Breast epithelium (tissue), 4 donors: Measurements from ENCODE around the gene SLC22A8. TPM values are rescaled to one million over a fixed set of nuclear protein-coding genes. Genes with fewer than 3 reads are reported as not detected.
"Not testable (repeated sequence)": the region's sequence is repeated elsewhere in the genome, so short reads cannot be mapped to it uniquely, and the experiment has no call there.

ENCODE experiments used
- DNase-seq, 2 donors: peaks; one replicate each; pipeline ENCODE4 v3.0.0-alpha.2; 2019; ENCODE audit warnings: low spot score in 2 of 2
- H3K27ac ChIP-seq, 2 donors: fragments of 200-600 bp; sonication (generic) in 1 of 2; one replicate each; pipeline ENCODE4 v1.5.1; 2016 to 2019; ENCODE audit warnings: mild to moderate bottlenecking in 1 of 2
- H3K27me3 ChIP-seq, 2 donors: fragments of 200-600 bp; sonication (generic) in 1 of 2; one replicate each; pipeline versions ENCODE4 v1.5.1 to v1.6.0; 2017 to 2019; ENCODE audit warnings: control low read depth in 1 of 2, mild to moderate bottlenecking in 1 of 2
- H3K36me3 ChIP-seq: fragments of 200-600 bp; one replicate; pipeline ENCODE4 v1.5.1; 2019
- H3K4me1 ChIP-seq, 2 donors: fragments of 200-600 bp; sonication (generic); one replicate each; pipeline ENCODE4 v1.5.1; 2016 to 2019; ENCODE audit warnings: control low read depth in 1 of 2
- H3K4me3 ChIP-seq, 3 donors: fragments of 200-600 bp; sonication (generic); 1 replicate in 2 of 3; 2 replicates in 1 of 3; pipeline ENCODE4 v1.5.1; 2016 to 2019; ENCODE audit warnings: mild to moderate bottlenecking in 3 of 3, moderate library complexity in 2 of 3
- H3K9me3 ChIP-seq, 2 donors: fragments of 200-600 bp; sonication (generic) in 1 of 2; one replicate each; pipeline ENCODE4 v1.5.1; 2016 to 2019; ENCODE audit warnings: control low read depth in 1 of 2
- CTCF ChIP-seq, 3 donors: fragments of 450-650 bp; IDR thresholded peaks; one replicate each; pipeline ENCODE4 v1.5.1; 2016 to 2017; ENCODE audit warnings: antibody characterized with exemption in 3 of 3, mild to moderate bottlenecking in 3 of 3, moderate library complexity in 3 of 3
- POLR2A ChIP-seq: fragments of 450-650 bp; IDR thresholded peaks from one replicate; pipeline ENCODE4 v1.6.1; 2016; ENCODE audit warnings: antibody characterized with exemption, mild to moderate bottlenecking, moderate library complexity
- POLR2AphosphoS5 ChIP-seq, 3 donors: sonication (generic); formaldehyde crosslinking; IDR thresholded peaks; one replicate each; pipeline ENCODE4 v1.6.1; 2017; ENCODE audit warnings: antibody characterized with exemption in 3 of 3
- intact Hi-C: fragments of 100-400 bp; cut with DNase I; formaldehyde crosslinking; loops from one replicate; pipeline ENCODE4 v1.15.1; 2023; ENCODE audit warnings: low total_unique reads
- total RNA-seq, 3 donors: library from RNA; depleted of rRNA; stranded (reverse); fragments of >200 nt; gene quantifications; one replicate each; pipeline ENCODE4 v1.1.0, GENCODE V29; 2016

Gene SLC22A8
- total RNA-seq, 3 donors from 2014 or later: not detected

DNA sequence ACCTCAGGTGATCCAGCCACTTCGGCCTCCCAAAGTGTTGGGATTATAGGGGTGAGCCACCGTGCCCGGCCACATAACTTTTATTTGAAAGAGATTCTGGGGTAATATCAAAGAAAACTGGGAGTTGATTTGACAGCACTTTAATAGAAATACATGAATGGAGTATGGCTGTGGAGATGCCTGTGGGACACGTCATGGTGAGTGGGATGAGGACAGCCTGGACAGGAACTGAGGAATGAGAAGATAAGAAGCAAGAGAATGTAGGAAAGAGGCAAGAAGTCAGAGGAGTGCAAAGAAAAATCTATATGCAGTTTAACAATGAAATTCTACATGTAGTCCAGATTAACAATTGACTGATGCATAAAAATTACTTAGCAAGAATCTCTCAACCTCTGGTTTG is 61.8 kb downstream of the SLC22A8 start:
- H3K36me3 ChIP-seq: no peaks in the 10 kb centered on the region
- H3K27me3 ChIP-seq: no peaks in the 10 kb centered on the region
- intact Hi-C loops: no loop called here
- H3K4me1 ChIP-seq: no peaks in the 10 kb centered on the region
- no peak for DNase-seq
- H3K27ac ChIP-seq: no peak overlapping the region
- H3K4me3 ChIP-seq: no peak overlapping the region
- TF ChIP-seq POLR2A: no peak
- no peak for TF ChIP-seq CTCF (IDR thresholded peaks at IDR 0.05)
- TF ChIP-seq POLR2AphosphoS5 (IDR thresholded peaks at IDR 0.05): no peak
- no peaks in the 10 kb centered on the region for H3K9me3 ChIP-seq

DNA sequence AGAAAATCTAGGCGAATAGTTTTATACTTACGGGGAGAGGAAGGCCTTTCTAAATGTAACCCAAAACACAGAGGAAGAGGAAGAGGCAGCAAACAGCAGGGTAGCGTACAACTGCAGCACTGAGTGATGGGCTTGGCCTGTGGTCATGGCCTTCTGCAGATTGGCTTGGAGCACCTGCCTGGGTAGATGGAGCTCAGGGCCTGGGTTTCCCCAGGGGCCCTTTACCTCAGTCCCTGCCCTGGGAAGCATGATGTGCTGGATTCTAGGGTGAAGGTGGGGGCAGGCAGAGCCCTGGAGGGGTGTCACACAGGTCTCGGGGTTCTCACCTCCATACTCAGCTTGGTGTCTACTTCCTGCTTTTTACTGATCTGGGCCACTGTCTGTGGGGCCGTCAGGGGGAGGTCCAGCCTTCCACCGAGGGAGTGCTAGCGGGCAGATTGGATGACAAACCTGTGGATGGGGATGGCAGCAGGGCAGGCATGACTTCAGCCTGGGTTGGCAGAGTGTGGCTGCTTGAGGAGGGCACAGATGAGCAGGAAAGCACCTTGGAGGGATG is 66.8 kb downstream of the SLC22A8 start:
- no peak for TF ChIP-seq POLR2A
- no peak for TF ChIP-seq CTCF (IDR thresholded peaks at IDR 0.05)
- no peak for TF ChIP-seq POLR2AphosphoS5 (IDR thresholded peaks at IDR 0.05)
- no peak for DNase-seq
- H3K36me3 ChIP-seq: no peaks in the 10 kb centered on the region
- no peaks in the 10 kb centered on the region for H3K27me3 ChIP-seq
- no peak overlapping the region for H3K27ac ChIP-seq
- intact Hi-C loops: no loop called here
- H3K4me1 ChIP-seq: no peaks in the 10 kb centered on the region
- no peak overlapping the region for H3K4me3 ChIP-seq
- H3K9me3 ChIP-seq: no peaks in the 10 kb centered on the region

GRCh38 chr11:62945538-62945937 is 70.1 kb downstream of the SLC22A8 start:
- H3K4me1 ChIP-seq, H3K4me3 ChIP-seq, intact Hi-C loops, H3K9me3 ChIP-seq, H3K27ac ChIP-seq, DNase-seq, H3K27me3 ChIP-seq, H3K36me3 ChIP-seq: not testable (repeated sequence)

Other genes starting within 250 kb of the SLC22A8 start
- gene TAF6L, start 244.4 kb downstream of the SLC22A8 start, total RNA-seq: 10 to 100 TPM; 14.1 to 20.8 (median 20.5) TPM
- gene TMEM179B, start 228.4 kb downstream of the SLC22A8 start, total RNA-seq: 10 to 100 TPM; 61.4 to 66.9 (median 64.9) TPM
- gene TMEM223, start 223.8 kb downstream of the SLC22A8 start, total RNA-seq: 10 to 100 TPM; 26.9 to 34.1 (median 29.8) TPM
- gene NXF1, start 210.4 kb downstream of the SLC22A8 start, total RNA-seq: 10 to 100 TPM; 74.9 to 89.3 (median 76.4) TPM
- gene STX5, start 183.8 kb downstream of the SLC22A8 start, total RNA-seq: 10 to 100 TPM; 30.8 to 42.3 (median 34.2) TPM
- gene TEX54, start 183.0 kb downstream of the SLC22A8 start, total RNA-seq: 1 to 10 TPM in 1 of 3 donors, not detected in 2; 1.6 TPM
- 10 to 100 TPM; 46.6 to 62.6 (median 48.7) TPM for gene WDR74, start 176.3 kb downstream of the SLC22A8 start, total RNA-seq
- gene SLC3A2, start 134.9 kb downstream of the SLC22A8 start, total RNA-seq: 100 to 1,000 TPM; 147 to 214 (median 171) TPM
- gene CHRM1, start 94.5 kb downstream of the SLC22A8 start, total RNA-seq: 1 to 10 TPM in 1 of 3 donors, under 1 TPM in 1, not detected in 1; 0.88 to 1.3 TPM
- gene SLC22A6, start 30.9 kb downstream of the SLC22A8 start, total RNA-seq: not detected
- gene SLC22A24, start 128.4 kb upstream of the SLC22A8 start, total RNA-seq: not detected
- under 1 TPM in 1 of 3 donors, not detected in 2; 0.48 TPM for gene SLC22A25, start 227.8 kb upstream of the SLC22A8 start, total RNA-seq